ENCODE measurements around the gene MAP1LC3B2.
"Not testable (repeated sequence)": the region's sequence is repeated elsewhere in the genome, so short reads cannot be mapped to it uniquely, and the experiment has no call there.

MAP1LC3B2 gene

DNA sequence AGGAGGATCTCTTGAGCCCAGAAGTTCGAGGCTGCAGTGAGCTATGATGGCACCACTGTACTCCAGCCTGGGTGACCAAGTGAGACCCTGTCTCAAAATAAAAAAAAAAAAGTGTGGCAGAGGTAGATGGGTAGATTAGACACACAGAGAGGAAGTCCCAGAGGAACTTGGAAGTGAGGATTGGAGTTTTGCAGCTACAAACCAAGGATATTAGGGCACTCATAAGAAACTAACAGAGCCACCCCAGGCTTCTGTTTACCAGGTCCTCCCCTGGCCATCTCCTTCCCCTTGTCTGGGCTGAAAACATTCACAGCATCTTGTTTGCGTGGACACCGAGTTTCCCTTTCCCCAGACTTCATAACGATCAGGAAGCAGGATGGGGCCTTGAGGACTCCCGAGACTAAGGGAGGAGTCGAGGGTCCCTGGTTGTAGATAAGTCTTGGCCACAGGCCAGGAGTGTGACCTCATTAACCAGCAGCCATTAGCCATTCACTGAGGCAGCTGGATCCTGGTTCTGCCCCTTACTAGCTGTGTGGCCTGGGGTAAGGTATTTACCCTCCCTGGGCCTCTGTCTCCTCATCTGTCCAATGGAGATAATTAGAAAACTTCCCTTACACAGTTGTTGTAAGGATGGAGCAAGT is 2.1 kb downstream of the MAP1LC3B2 start:
- no peak for DNase-seq (ENCODE audit: low read depth)

DNA sequence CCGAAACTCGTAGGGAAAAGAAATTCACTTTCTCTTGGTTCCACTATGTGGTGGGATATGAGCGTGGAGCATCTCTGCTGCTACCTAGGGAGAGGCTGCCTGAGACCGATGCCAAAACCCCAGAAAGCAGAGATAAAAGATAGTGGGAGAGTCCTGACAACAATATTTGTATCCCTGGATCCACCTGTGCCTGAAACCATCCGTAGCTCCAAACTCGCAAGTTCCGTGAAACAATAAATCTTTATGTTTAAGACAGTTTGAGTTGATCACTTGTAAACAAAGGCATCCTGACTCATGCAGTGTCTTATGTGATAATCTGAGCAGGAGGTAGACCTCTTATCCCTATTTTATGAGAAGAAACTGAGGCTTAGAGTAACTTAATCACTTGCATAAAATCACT is 2.9 kb downstream of the MAP1LC3B2 start:
- no peak for DNase-seq (ENCODE audit: low read depth)

DNA sequence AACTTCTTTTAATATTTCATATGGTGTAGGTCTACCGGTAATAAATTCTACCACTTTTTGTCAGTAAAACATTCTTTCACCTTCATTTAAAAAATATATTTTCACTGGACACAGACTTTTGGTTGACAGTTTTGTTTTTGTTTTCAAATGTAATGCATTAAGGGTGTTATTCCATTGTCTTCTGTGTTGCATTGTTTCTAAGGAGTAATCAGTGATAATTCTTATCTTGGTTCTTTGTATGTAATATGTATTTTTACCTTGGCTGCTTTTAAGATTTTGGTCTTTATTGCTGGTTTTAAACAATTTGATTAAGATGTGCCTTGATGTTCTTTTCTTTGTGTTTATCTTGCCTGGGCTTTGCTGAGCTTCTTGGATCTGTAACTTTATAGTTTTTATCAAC is 4.1 kb downstream of the MAP1LC3B2 start:
- DNase-seq (ENCODE audit: low read depth) = no peak

DNA sequence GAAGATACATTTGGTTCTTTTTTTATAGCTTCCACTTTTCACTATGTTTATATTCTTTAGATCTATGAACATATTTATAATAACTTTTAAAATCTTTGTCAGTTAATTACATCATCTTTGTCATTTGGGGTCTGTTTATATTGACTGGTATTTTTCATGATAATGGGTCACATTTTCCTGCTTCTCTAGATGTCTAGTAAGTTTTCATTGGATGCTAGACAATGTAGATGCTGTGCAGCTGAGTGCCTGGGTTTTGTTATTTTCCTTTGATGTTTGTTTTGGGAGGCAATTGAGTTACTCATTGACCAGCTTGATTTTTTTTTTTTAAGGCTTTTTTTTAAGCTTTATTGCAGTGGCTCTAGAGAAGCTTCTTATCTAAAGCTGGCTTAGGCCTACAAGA is 4.9 kb downstream of the MAP1LC3B2 start:
- no peak for DNase-seq (ENCODE audit: low read depth)

DNA sequence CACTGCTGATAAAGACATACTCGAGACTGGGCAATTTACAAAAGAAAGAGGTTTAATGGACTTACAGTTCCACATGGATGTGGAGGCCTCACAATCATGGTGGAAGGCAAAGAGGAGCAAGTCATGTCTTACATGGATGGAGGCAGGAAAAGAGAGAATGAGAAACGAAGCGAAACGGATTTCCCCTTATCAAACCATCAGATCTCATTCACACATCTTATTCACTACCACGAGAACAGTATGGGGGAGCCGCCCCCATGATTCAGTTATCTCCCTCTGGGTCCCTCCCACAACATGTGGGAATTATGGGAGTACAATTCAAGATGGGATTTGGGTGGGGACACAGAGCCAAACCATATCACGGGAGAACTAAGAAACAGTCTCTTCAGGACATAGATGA is 6.0 kb downstream of the MAP1LC3B2 start:
- not testable (repeated sequence) for DNase-seq (ENCODE audit: low read depth)

DNA sequence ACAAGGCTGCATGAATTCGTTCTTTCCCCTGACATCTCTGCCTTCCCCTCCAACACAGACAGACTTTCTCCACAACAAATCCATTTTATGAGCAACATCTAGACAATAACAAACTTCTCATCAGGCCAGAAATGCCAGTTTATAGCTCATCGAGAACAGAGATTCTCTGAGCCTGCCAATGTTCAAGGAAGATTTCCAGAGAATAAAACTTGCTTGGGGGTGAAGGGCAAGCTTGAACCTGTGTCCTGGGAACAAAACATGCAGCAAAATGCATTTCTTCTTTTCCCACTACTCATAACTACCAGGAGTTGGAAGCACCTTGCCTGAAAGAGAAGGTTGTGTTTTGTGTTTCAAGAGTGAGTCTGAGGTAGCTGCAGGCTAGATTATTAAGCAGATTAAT is 6.8 kb downstream of the MAP1LC3B2 start:
- DNase-seq (ENCODE audit: low read depth) = no peak

DNA sequence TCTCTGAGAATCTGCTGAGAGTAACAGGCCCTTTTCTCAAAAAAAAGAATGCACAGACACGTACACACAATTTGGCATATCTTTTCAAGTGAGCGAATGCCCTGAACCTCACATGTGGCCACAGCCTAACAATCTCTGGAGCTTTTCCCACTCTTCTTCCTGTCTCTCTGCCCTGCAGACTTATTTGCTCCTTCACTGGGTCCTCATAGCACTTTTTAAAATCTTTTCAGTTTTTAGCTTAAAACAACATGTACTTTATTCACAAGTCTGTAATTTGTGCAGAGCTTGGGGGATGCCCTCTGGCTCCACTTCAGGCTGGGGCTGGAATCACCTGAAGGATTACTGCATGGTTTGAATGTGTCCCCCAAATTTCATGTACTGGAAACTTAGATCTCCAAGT is 9.0 kb downstream of the MAP1LC3B2 start:
- no peak for DNase-seq (ENCODE audit: low read depth)

DNA sequence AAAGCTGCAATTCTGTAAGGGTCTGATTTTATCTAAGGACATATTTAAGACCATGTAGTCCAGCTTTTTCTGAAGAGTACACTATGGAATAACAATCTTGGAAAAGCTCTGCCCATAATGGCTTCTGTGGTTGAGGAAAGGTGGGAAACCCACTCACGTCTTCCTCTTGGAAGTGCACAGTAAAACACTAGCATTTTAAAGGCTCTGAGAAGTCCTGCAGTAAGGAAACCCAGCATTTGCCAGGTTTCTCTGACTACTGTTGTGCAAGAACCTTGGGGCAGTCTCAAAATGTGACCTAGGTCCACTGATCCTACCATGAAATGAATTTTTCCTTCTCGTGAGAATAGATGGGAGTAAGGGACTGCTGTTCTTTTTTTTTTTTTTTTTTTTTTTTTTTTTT is 11.9 kb downstream of the MAP1LC3B2 start:
- DNase-seq (ENCODE audit: low read depth) = no peak

DNA sequence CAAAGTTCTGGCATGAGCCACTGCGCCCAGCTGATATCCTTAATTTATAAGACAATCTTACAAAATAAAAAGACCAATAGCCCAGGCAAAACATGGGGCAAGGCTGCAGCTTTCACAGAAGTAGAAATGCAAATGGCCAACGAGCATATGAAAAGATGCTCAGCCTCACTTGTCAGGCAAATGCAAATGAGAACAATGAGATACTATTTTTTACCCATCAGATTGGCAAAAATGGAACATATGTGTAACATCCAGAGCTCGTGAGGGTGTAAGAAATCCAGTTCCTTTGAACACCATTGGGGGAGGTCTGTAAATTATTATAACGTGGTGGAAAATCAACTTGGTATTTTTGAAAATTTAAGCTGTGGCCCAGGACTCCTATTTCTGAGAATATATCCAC is 14.6 kb downstream of the MAP1LC3B2 start:
- DNase-seq (ENCODE audit: low read depth) = no peak

DNA sequence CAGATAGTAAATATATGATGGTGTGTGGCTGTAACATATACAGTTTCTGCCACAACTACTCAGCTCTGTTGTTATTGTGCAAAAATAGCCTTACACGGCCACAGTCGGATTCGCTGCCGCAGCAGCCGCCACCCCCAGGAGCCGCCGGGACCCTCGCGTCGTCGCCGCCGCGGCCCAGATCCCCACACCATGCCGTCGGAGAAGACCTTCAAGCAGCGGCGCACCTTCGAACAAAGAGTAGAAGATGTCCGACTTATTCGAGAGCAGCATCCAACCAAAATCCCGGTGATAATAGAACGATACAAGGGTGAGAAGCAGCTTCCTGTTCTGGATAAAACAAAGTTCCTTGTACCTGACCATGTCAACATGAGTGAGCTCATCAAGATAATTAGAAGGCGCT is 16.6 kb downstream of the MAP1LC3B2 start:
- DNase-seq (ENCODE audit: low read depth) = not testable (repeated sequence)

DNA sequence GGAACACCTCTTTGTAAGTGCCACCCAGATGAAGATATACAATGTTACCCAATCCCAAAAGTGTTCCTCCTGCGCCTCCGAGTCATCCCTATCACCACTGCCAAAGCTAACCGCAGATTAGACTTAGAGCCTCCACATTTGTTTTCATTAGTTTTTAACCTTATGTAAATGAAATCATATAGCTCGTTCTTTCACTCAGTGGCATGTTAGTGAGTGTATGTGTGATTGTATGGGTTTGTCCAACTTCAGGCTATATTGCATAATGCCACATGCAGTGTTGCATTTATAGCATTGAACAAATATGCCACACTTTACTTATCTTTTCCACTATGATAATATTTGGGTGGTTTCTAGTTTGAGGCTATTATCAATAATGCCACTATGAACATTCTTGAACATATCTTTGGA is 18.0 kb downstream of the MAP1LC3B2 start:
- DNase-seq (ENCODE audit: low read depth) = no peak

DNA sequence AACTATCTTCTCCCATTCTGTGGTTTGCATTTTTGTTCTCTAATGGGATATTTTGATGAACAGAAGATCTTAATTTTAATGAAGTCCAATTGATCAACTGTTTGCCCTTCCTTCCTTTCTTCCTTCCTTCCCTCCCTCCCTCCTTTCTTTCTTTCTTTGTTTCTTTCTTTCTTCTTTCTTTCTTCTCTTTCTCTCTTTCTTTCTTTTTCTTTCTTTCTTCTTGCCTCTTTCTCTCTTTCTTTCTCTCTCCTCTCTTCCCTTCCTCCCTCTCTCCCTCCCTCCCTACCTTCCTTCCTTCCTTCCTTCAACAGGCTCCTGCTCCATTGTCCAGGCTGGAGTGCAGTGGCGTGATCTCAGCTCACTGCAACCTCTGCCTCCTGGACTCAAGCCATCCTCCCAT is 18.9 kb downstream of the MAP1LC3B2 start:
- no peak for DNase-seq (ENCODE audit: low read depth)

DNA sequence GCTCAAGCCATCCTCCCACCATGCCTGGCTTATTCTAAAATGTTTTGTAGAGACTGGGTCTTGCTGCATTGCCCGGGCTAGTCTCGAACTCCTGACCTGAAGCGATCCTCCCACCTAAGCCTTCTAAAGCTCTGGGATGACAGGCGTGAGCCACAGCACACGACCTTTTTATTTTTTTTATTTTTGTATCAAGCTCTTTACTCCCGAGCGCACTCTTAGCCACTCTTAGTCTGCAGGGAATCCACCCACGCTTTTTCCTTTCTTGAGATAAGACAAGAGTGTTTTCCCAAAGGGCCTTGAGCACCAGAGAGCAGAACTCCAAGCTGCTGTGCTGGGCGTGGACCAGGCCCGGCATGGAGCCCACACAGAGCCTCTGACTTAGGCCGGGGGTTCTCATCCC is 23.4 kb downstream of the MAP1LC3B2 start:
- DNase-seq (ENCODE audit: low read depth) = no peak

DNA sequence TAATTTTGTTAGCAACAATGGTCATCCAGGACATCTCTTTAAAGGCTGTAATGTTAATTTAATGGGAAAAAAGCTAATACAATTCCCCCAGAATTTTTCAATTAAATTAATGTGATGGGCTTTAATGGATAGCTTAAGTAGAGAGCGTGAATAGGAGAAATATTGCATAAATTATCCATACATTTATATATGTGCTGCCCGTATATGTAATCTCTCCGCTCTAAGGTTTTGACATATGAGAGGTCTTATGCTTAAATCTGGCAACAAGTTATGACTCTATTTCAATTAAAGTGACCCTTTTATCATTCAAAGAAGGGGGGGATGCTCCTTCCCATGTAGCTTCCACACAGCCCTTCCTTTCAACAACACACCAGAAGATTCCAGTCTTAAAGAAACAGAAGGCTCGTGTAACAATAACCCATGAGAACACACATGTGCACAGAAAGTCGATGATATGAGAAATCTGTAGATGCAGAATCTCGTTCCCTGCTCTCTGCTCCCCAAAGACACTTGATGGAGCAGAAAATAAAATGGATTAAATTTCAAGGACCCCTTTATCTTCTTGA is 24.0 kb downstream of the MAP1LC3B2 start:
- DNase-seq (ENCODE audit: low read depth) = no peak

DNA sequence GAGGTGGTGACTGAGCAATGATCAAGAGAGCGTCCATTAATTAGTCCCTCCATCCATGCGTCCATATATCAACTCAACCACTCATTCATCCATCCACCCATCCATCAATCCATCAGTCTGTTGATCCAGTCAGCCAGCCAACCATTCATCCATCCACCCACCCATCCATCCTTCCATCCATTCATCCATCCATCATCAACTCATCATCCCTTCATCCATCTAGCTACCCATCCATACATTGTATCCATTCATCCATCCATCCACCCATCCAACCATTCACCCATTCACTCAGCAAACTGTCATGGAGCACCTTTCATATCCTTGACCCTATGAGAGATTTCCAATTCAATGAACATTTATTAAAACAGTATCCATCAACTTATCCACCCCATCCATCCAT is 28.1 kb downstream of the MAP1LC3B2 start:
- no peak for DNase-seq (ENCODE audit: low read depth)

DNA sequence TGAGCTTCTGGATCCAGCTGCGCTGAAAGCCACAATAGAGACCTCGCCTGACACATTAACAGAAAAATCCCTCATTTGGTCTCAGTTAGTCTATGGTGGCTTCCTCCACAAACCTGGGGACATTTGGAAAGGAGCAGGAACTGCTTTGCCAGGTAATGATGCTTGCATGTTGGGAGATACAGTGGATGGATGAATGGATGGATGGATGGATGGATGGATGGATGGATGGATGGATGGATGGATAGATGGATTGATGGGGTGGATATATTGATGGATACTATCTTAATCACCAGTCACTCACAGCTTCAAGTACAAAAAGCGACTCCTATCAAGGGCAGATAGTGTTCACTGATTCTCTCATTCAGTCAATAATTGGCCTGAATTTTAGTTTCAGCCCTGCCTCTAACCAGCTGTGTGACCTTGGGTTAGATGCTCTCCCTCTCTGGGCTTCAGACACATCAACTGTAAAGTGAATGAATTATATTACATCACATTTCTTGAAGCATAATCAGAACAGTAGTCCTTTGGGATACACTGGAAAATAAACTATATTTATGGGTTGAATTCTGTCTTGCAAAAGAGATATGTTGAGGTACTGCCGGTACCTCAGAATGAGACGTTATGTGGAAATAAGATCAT is 29.3 kb downstream of the MAP1LC3B2 start:
- DNase-seq (ENCODE audit: low read depth) = no peak

DNA sequence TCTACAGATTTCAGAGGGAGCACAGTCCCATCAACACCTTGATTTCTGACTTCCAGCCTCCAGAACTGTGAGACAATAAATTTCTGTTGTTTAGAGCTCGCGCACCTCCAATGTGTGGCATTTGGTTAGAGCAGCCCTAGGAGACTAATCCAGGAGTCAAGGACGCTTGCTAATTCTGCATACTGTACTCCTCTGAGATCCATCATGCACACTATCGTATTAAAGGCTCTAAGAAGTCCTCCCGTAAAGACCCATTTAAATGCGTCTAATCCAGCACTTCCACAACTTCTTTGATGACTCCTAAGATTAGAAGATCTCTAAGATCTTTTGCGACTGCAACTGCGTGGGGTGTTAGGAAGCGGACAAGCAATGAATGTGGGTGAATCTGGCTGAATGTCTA is 30.4 kb downstream of the MAP1LC3B2 start:
- no peak for DNase-seq (ENCODE audit: low read depth)

DNA sequence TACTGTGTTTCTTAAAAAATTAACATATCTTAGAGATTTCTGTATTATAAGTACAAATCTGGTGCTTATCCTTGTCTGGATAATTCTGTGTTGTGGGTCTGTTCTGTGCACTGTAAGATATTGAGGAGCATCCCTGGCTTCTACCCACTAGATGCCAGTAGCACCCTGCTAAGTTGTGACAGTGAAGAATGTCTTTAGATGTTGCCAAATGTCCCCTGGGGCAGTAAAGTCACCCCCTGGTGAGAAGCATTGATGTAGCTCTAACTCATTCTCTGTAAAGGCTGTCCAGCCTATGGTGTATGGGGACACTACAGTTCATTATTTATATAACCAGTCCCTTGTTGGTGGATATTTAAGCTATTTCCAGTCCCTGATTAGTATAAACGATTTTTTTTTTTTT is 31.4 kb downstream of the MAP1LC3B2 start:
- DNase-seq (ENCODE audit: low read depth) = no peak

DNA sequence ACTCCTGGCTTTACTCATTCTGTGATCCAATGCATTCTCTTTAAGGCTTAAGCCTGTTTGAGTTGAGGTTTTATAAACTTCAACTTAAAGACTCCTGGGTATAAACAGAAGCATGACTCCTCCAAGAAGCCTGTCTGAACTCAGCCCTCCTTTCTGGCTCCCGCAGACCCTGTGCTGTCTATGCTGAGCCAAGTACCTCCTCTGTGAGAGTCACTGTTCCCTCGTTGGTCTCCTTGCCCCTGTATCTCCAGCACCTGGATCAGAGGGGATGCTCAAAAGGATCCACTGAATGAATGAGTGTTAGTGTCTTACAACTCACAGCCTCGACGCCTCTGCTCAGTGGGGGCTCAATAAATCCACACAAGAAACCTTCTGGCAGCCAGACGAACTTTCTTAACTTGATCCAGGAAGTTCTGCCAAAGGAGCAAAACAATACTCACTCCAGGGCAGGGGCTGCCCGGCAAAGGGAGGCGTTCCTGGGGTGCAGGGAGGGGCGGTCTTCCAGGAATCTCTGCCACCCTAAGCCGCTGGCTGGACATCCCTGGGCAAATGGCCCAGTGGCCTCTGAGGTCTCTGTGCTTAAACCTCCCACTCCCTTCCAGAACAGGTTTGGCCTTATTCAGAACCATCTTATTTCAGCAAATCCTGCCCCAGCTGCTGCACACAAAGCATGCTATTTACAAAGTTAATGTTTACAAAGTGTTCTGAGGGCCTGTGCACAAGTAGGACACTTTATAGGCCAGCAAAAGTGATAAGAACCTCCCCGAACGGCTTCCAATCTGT is 32.9 kb downstream of the MAP1LC3B2 start:
- DNase-seq (ENCODE audit: low read depth) = no peak

DNA sequence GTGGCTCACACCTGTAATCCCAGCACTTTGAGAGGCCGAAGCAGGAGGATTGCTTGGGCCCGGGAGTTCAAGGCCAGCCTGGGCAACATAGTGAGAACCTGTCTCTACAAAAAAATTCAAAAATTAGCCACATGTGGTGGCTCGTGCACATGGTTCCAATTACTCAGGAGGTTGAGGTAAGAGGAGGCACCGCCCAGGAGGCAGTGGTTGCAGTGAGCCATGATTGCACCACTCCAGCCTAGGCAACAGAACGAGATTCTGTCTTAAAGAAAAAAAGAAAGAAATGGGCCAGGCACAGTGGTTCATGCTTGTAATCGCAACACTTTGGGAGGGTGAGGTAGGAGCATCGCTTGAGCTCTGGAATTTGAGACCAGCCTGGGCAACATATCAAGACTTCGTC is 33.5 kb downstream of the MAP1LC3B2 start:
- DNase-seq (ENCODE audit: low read depth) = no peak

DNA sequence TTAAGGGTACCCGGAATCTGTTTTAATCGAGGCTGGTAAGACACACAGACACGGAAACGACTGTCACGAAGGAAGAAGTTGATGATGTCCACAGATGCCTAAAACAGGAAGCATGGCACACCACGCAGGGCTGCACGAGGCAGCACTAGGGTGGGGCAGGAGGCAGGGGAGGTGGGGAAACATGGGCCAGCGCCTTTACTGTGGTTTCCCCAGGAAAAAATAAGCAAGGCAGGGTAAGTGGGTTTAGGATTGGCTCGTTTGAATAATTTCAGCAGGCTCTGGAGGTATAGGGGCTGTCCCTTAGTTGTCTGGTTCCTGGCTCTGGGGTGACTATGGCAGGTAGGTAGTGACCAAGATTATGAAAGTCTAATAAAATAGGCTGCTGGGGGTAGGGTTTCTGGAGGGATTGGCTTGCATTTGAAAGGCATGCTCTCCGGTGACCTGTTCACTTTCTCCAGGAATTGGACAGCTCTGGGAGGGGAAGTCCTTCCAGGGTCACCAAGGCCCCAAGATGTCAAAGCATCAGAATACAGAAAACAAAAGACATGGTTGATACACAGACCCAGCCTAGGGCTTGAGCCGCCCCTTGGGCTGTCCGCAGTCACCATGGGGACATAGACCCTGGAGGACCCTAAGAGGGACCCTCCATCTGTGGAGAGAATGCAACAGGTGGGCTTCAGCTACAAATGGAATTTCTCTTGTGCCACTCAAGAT is 35.3 kb downstream of the MAP1LC3B2 start:
- DNase-seq (ENCODE audit: low read depth) = no peak

DNA sequence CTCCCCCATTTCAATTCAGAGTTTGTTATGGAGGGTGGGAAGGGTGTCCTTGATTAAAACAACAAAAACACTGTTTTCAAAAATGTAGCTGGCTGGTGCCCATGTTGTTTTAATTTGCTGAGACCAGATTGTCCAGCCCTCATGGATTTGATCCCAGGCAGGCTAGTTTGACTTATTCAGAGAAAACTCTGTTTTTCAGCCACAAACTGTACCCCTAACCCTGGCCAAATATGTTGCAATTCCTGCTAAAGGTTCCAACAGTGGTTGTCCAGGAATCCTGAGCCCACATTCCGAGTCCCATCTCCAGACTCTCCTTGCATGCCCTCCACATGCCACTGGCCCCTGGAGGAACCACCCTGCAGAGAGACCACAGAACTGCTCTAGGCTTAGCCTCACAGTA is 36.0 kb downstream of the MAP1LC3B2 start:
- no peak for DNase-seq (ENCODE audit: low read depth)
